H1 (cell line): Measurements from ENCODE around the gene PCNA. TPM values are rescaled to one million over a fixed set of nuclear protein-coding genes. Genes with fewer than 3 reads are reported as not detected.

Source experiments
- CTCF ChIA-PET: fragments of 300-600 bp; sonication (Branson Sonifier 250); formaldehyde crosslinking; loops from one replicate; lab custom pipeline; 2021; ENCODE audit not compliant: partially characterized antibody; lab: Charles Lee
- POLR2A ChIA-PET: fragments of 300-600 bp; sonication (Branson Sonifier 250); formaldehyde crosslinking; loops from one replicate; lab custom pipeline; 2021; ENCODE audit warnings: inconsistent platforms; ENCODE audit not compliant: partially characterized antibody; lab: Charles Lee
- DNase-seq, 2 experiments: peaks; one replicate each; pipeline versions ENCODE4 v3.0.0 to v3.0.0-alpha.2; 2010 to 2022; ENCODE audit warnings: low spot score in 2 of 2, low read depth in 1 of 2, mixed read lengths in 1 of 2
- FAIRE-seq: peaks from 2 replicates; lab custom pipeline; 2011; peaks lifted over from hg19 to GRCh38; lab: Jason Lieb, UNC
- H2AFZ ChIP-seq: 2 replicates; pipeline ENCODE4 v1.8.1; 2012; ENCODE audit warnings: low read length, inconsistent platforms
- H2AK5ac ChIP-seq: 2 replicates; pipeline ENCODE4 v1.6.1; 2013; ENCODE audit warnings: low read depth, low read length
- H2BK120ac ChIP-seq: replicated peaks from 2 replicates; pipeline ENCODE3; 2013; ENCODE audit warnings: low read depth, low read length, inconsistent platforms
- H2BK12ac ChIP-seq: 2 replicates; pipeline ENCODE4 v1.6.1; 2013; ENCODE audit warnings: low read depth, low read length
- H2BK15ac ChIP-seq: 2 replicates; pipeline ENCODE4 v1.6.1; 2013; ENCODE audit warnings: low read length
- H2BK20ac ChIP-seq: 2 replicates; pipeline ENCODE4 v1.6.1; 2013; ENCODE audit warnings: low read length
- H2BK5ac ChIP-seq: 2 replicates; pipeline ENCODE4 v1.6.1; 2013; ENCODE audit warnings: low read depth, low read length
- H3K14ac ChIP-seq: 2 replicates; pipeline ENCODE4 v1.6.1; 2013; ENCODE audit warnings: inconsistent platforms; ENCODE audit not compliant: insufficient read length
- H3K18ac ChIP-seq: 2 replicates; pipeline ENCODE4 v1.6.1; 2013; ENCODE audit warnings: low read length; ENCODE audit errors: extremely low read depth
- H3K23ac ChIP-seq: 2 replicates; pipeline ENCODE4 v1.6.1; 2013; ENCODE audit warnings: inconsistent platforms; ENCODE audit not compliant: insufficient read length
- H3K23me2 ChIP-seq: 2 replicates; pipeline ENCODE4 v1.6.1; 2013; ENCODE audit warnings: low read depth, low read length
- H3K27ac ChIP-seq: 2 replicates; pipeline ENCODE4 v1.6.1; 2011; ENCODE audit warnings: low read depth, low read length, inconsistent platforms
- H3K27me3 ChIP-seq, 4 experiments: replicated peaks in 1 of 4; 1 replicate in 1 of 4; 2 replicates in 3 of 4; pipeline versions ENCODE4 v1.6.1 to v1.8.1; 2011 to 2013; ENCODE audit warnings: low read length in 3 of 4, mild to moderate bottlenecking in 3 of 4, inconsistent platforms in 2 of 4, mixed read lengths in 2 of 4, moderate library complexity in 1 of 4; ENCODE audit not compliant: control insufficient read depth in 3 of 4, insufficient read depth in 3 of 4; ENCODE audit errors: extremely low read depth in 1 of 4
- H3K36me3 ChIP-seq, 4 experiments: 2 replicates each; pipeline versions ENCODE4 v1.6.1 to v1.8.1; 2011 to 2013; ENCODE audit warnings: mild to moderate bottlenecking in 4 of 4, low read length in 3 of 4, moderate library complexity in 2 of 4, control low read depth in 1 of 4, inconsistent platforms in 1 of 4; ENCODE audit not compliant: insufficient read depth in 4 of 4, control insufficient read depth in 2 of 4
- H3K4ac ChIP-seq: replicated peaks from 2 replicates; pipeline ENCODE3; 2013; ENCODE audit warnings: low read length, low read depth, mixed read lengths, inconsistent platforms; ENCODE audit not compliant: insufficient read length
- H3K4me1 ChIP-seq, 4 experiments: replicated peaks in 1 of 4; 1 replicate in 1 of 4; 2 replicates in 3 of 4; pipeline versions ENCODE4 v1.6.1 to v1.8.1; 2011 to 2013; ENCODE audit warnings: low read length in 3 of 4, inconsistent platforms in 2 of 4, mixed read lengths in 1 of 4; ENCODE audit not compliant: insufficient read depth in 4 of 4, control insufficient read depth in 3 of 4
- H3K4me2 ChIP-seq, 2 experiments: 2 replicates each; pipeline versions ENCODE4 v1.6.1 to v1.8.1; 2011 to 2013; ENCODE audit warnings: low read depth in 2 of 2, low read length in 2 of 2, control low read depth in 1 of 2, inconsistent platforms in 1 of 2, mild to moderate bottlenecking in 1 of 2; ENCODE audit not compliant: insufficient read depth in 1 of 2
- H3K4me3 ChIP-seq, 4 experiments: fragments of 200-600, 300-600 bp in 1 of 4; sonication (generic), shearing (Covaris generic), sonication (Bioruptor Twin) in 1 of 4; 2 replicates each; pipeline versions ENCODE4 v1.5.1 to v1.8.1; 2011 to 2016; ENCODE audit warnings: low read length in 4 of 4, low read depth in 3 of 4, control low read depth in 2 of 4, inconsistent platforms in 2 of 4, mild to moderate bottlenecking in 2 of 4, mixed read lengths in 1 of 4, moderate library complexity in 1 of 4; ENCODE audit not compliant: insufficient read depth in 2 of 4; ENCODE audit errors: extremely low read depth in 1 of 4
- H3K56ac ChIP-seq: replicated peaks from 2 replicates; pipeline ENCODE3; 2013; ENCODE audit warnings: low read depth, mild to moderate bottlenecking, mixed read lengths, low read length, inconsistent platforms; ENCODE audit not compliant: insufficient read length
- H3K79me1 ChIP-seq: 2 replicates; pipeline ENCODE4 v1.6.1; 2013; ENCODE audit warnings: low read depth, low read length, control low read depth
- H3K79me2 ChIP-seq, 2 experiments: 2 replicates each; pipeline versions ENCODE4 v1.6.1 to v1.8.1; 2012 to 2013; ENCODE audit warnings: low read length in 2 of 2, mild to moderate bottlenecking in 2 of 2, inconsistent platforms in 1 of 2; ENCODE audit not compliant: insufficient read depth in 2 of 2, control insufficient read depth in 1 of 2
- H3K9ac ChIP-seq, 4 experiments: replicated peaks in 1 of 4; 1 replicate in 1 of 4; 2 replicates in 3 of 4; pipeline versions ENCODE4 v1.6.1 to v1.8.1; 2011 to 2013; ENCODE audit warnings: low read depth in 3 of 4, low read length in 3 of 4, control low read depth in 2 of 4, mild to moderate bottlenecking in 2 of 4, moderate library complexity in 2 of 4, inconsistent platforms in 1 of 4; ENCODE audit errors: extremely low read depth in 1 of 4
- H3K9me3 ChIP-seq, 2 experiments: 2 replicates each; pipeline versions ENCODE4 v1.6.1 to v1.8.1; 2012 to 2013; ENCODE audit warnings: mild to moderate bottlenecking in 2 of 2, moderate library complexity in 2 of 2, control low read depth in 1 of 2, inconsistent platforms in 1 of 2, low read depth in 1 of 2, low read length in 1 of 2, mixed read lengths in 1 of 2; ENCODE audit not compliant: insufficient read depth in 2 of 2
- H4K20me1 ChIP-seq, 2 experiments: replicated peaks in 1 of 2; 2 replicates each; pipeline versions ENCODE3 to v1.8.1; 2011 to 2013; ENCODE audit warnings: inconsistent platforms in 2 of 2, low read length in 2 of 2, mild to moderate bottlenecking in 1 of 2; ENCODE audit not compliant: insufficient read depth in 2 of 2, control insufficient read depth in 1 of 2
- H4K5ac ChIP-seq: 2 replicates; pipeline ENCODE4 v1.6.1; 2013; ENCODE audit warnings: low read length, low read depth, mixed read lengths, inconsistent platforms; ENCODE audit not compliant: insufficient read length
- H4K8ac ChIP-seq: 2 replicates; pipeline ENCODE4 v1.8.0; 2013; ENCODE audit warnings: mild to moderate bottlenecking, moderate library complexity, low read length, inconsistent platforms; ENCODE audit not compliant: insufficient read depth; ENCODE audit errors: extremely low read depth
- H4K91ac ChIP-seq: replicated peaks from 2 replicates; pipeline ENCODE3; 2013; ENCODE audit warnings: low read length, mixed read lengths, inconsistent platforms; ENCODE audit not compliant: insufficient read length
- FOSL1 ChIP-seq: IDR thresholded peaks from 2 replicates; pipeline ENCODE4 v1.6.1; 2011; ENCODE audit warnings: mild to moderate bottlenecking, low read depth, low read length, moderate library complexity; ENCODE audit not compliant: insufficient read depth
- GTF2F1 ChIP-seq: IDR thresholded peaks from 2 replicates; pipeline ENCODE4 v1.6.1; 2012; ENCODE audit warnings: low read depth, low read length, improper control_type of control experiment, borderline replicate concordance
- NRF1 ChIP-seq: IDR thresholded peaks from 2 replicates; pipeline ENCODE4 v1.6.1; 2011; ENCODE audit warnings: mild to moderate bottlenecking, low read depth, low read length, improper control_type of control experiment
- USF2 ChIP-seq: IDR thresholded peaks from 2 replicates; pipeline ENCODE4 v1.6.1; 2011; ENCODE audit warnings: low read length, improper control_type of control experiment
- polyA plus RNA-seq, 7 experiments: library from polyadenylated mRNA; depleted of rRNA in 3 of 7; stranded (reverse) in 5 of 7; unstranded in 2 of 7; fragments of >200 nt in 5 of 7; fragments of 200-250 nt in 2 of 7; gene quantifications; 1 replicate in 5 of 7; 2 replicates in 1 of 7; 4 replicates in 1 of 7; pipeline versions ENCODE4 v1.2.1 to v1.2.3, GENCODE V29; 2011 to 2013; ENCODE audit warnings: missing spikeins in 2 of 7, mixed read lengths in 2 of 7
- total RNA-seq: library from RNA; stranded (reverse); fragmentation: NEBNext Ultra II Directional; extraction: Animal tissue kit (Norgen Biotek cat#: 25700); gene quantifications from 2 replicates; pipeline ENCODE4 v1.2.1, GENCODE V29; 2021

PCNA gene
- total and polyA plus RNA-seq, 2 of the 8 experiments (the other 6 are each of a cell fraction or from before 2014, with no cell fraction given) = 290 to 737 TPM

- TF ChIP-seq USF2 = no peak
- TF ChIP-seq FOSL1 = no peak
- TF ChIP-seq GTF2F1 = no peak
- no peak for TF ChIP-seq NRF1
- TF ChIP-seq, all 59 proteins: peak for 0
Measured at GRCh38 chr20:5160882-5161281, 41.1 kb upstream of the PCNA start.

More at GRCh38 chr20:5160882-5161281, 41.1 kb upstream of the PCNA start:
- Histone ChIP-seq H4K20me1 (peaks cover 0 to 2% of the 10 kb centered on the region in 2 experiments), H3K36me3 (no peaks in the 10 kb centered on the region), H4K5ac (no peak overlapping the region), H4K91ac (no peak overlapping the region), H3K14ac (no peak overlapping the region), H3K9ac (no peak overlapping the region), H3K9me3 (no peaks in the 10 kb centered on the region), H3K56ac (no peak overlapping the region), H3K4me3 (no peak overlapping the region), H3K79me2 (peaks cover 0 to 66% of the 10 kb centered on the region in 2 experiments), H2BK20ac (no peak overlapping the region), H2AFZ (no peak overlapping the region), H3K4me2 (no peak overlapping the region), H3K79me1 (peaks cover 8% of the 10 kb centered on the region), H2BK15ac (no peak overlapping the region), H4K8ac (no peak overlapping the region), H3K27ac (no peak overlapping the region), H2BK5ac (no peak overlapping the region), H3K27me3 (no peaks in the 10 kb centered on the region), H3K23me2 (no peaks in the 10 kb centered on the region; the same call in 1 of the 2 replicates), H2BK120ac (no peak overlapping the region), H2AK5ac (no peak overlapping the region), H3K4me1 (no peaks in the 10 kb centered on the region), H2BK12ac (no peak overlapping the region), H3K4ac (no peak overlapping the region), H3K23ac (no peak overlapping the region), H3K18ac (no peak overlapping the region)
- FAIRE-seq = no peak
- POLR2A ChIA-PET = interaction anchor here (0.9 kb wide), 1 partner anchor 10 kb away, joined by 3 read pairs; no protein-coding TSS in a partner anchor
- CTCF ChIA-PET = no interaction called here
- no peak for DNase-seq
